ENCODE measurements around the gene GRIN1. TPM values are rescaled to one million over a fixed set of nuclear protein-coding genes. Genes with fewer than 3 reads are reported as not detected.

The GRIN1 gene
- total RNA-seq, 2 donors from 2014 or later = not detected

- no peak for DNase-seq (ENCODE audit: low spot score)
- no peaks in the 10 kb centered on the region for H3K27me3 ChIP-seq
- no peak overlapping the region for H3K4me3 ChIP-seq
- H3K27ac ChIP-seq = no peak overlapping the region
- H3K36me3 ChIP-seq = peaks cover 52% of the 10 kb centered on the region
- H3K4me1 ChIP-seq = no peaks in the 10 kb centered on the region
- H3K9me3 ChIP-seq = no peaks in the 10 kb centered on the region
- no peak for TF ChIP-seq CTCF (IDR thresholded peaks at IDR 0.05)
Observed at GRCh38 chr9:137179761-137180160, 40.8 kb downstream of the GRIN1 start.

GRCh38 chr9:137180491-137180890, 41.5 kb downstream of the GRIN1 start:
- Histone ChIP-seq H3K4me1 (no peaks in the 10 kb centered on the region), H3K9me3 (no peaks in the 10 kb centered on the region), H3K27me3 (no peaks in the 10 kb centered on the region), H3K27ac (no peak overlapping the region), H3K36me3 (peaks cover 53% of the 10 kb centered on the region), H3K4me3 (no peak overlapping the region)
- TF ChIP-seq CTCF (IDR thresholded peaks at IDR 0.05) = no peak
- DNase-seq (ENCODE audit: low spot score) = no peak

GRCh38 chr9:137181680-137182079, 42.7 kb downstream of the GRIN1 start:
- no peaks in the 10 kb centered on the region for H3K9me3 ChIP-seq
- H3K27me3 ChIP-seq = no peaks in the 10 kb centered on the region
- no peak for DNase-seq (ENCODE audit: low spot score)
- H3K4me1 ChIP-seq = peaks cover 0 to 9% of the 10 kb centered on the region in 2 donors
- H3K27ac ChIP-seq = no peak overlapping the region
- no peak overlapping the region for H3K4me3 ChIP-seq
- TF ChIP-seq CTCF (IDR thresholded peaks at IDR 0.05) = no peak
- H3K36me3 ChIP-seq = peaks cover 62% of the 10 kb centered on the region

- Histone ChIP-seq H3K4me3 (no peak overlapping the region), H3K27me3 (no peaks in the 10 kb centered on the region), H3K9me3 (no peaks in the 10 kb centered on the region), H3K36me3 (peaks cover 62% of the 10 kb centered on the region), H3K27ac (no peak overlapping the region), H3K4me1 (peaks cover 0 to 21% of the 10 kb centered on the region in 2 donors)
- no peak for TF ChIP-seq CTCF (IDR thresholded peaks at IDR 0.05)
- no peak for DNase-seq (ENCODE audit: low spot score)
Observed at GRCh38 chr9:137182836-137183235, 43.9 kb downstream of the GRIN1 start.

- DNase-seq (ENCODE audit: low spot score) = no peak
- Histone ChIP-seq H3K9me3 (no peaks in the 10 kb centered on the region), H3K36me3 (peaks cover 62% of the 10 kb centered on the region), H3K4me3 (no peak overlapping the region), H3K4me1 (peaks cover 0 to 24% of the 10 kb centered on the region in 2 donors), H3K27ac (no peak overlapping the region), H3K27me3 (no peaks in the 10 kb centered on the region)
- TF ChIP-seq CTCF (IDR thresholded peaks at IDR 0.05) = no peak
Observed at GRCh38 chr9:137183980-137184595, 45.1 kb downstream of the GRIN1 start.

Data from right atrium auricular region (tissue), 2 donors.